ENCODE measurements around the gene PLEKHA5. TPM values are rescaled to one million over a fixed set of nuclear protein-coding genes. Genes with fewer than 3 reads are reported as not detected.
"Not testable (repeated sequence)": the region's sequence is repeated elsewhere in the genome, so short reads cannot be mapped to it uniquely, and the experiment has no call there.

Gene PLEKHA5
- polyA plus RNA-seq, 1 donor = 14.7 TPM

GRCh38 chr12:19229021-19229420, 99.5 kb downstream of the PLEKHA5 start:
- not testable (repeated sequence) for DNase-seq (ENCODE audit: low read depth)

- no peak for DNase-seq (ENCODE audit: low read depth)
Measured at GRCh38 chr12:19230299-19230866, 100.8 kb downstream of the PLEKHA5 start.

GRCh38 chr12:19230896-19231295, 101.4 kb downstream of the PLEKHA5 start:
- no peak for DNase-seq (ENCODE audit: low read depth)

- DNase-seq (ENCODE audit: low read depth) = no peak
Measured at GRCh38 chr12:19234171-19234704, 104.7 kb downstream of the PLEKHA5 start.

GRCh38 chr12:19234981-19235871, 105.7 kb downstream of the PLEKHA5 start:
- no peak for DNase-seq (ENCODE audit: low read depth)

GRCh38 chr12:19236656-19237055, 107.1 kb downstream of the PLEKHA5 start:
- no peak for DNase-seq (ENCODE audit: low read depth)

- no peak for DNase-seq (ENCODE audit: low read depth)
Measured at GRCh38 chr12:19238540-19238939, 109.0 kb downstream of the PLEKHA5 start.

GRCh38 chr12:19239102-19239501, 109.6 kb downstream of the PLEKHA5 start:
- DNase-seq (ENCODE audit: low read depth) = no peak

GRCh38 chr12:19239616-19240234, 110.2 kb downstream of the PLEKHA5 start:
- DNase-seq (ENCODE audit: low read depth) = no peak

GRCh38 chr12:19242581-19242980, 113.0 kb downstream of the PLEKHA5 start:
- no peak for DNase-seq (ENCODE audit: low read depth)

GRCh38 chr12:19243551-19243950, 114.0 kb downstream of the PLEKHA5 start:
- no peak for DNase-seq (ENCODE audit: low read depth)

GRCh38 chr12:19244312-19244711, 114.8 kb downstream of the PLEKHA5 start:
- no peak for DNase-seq (ENCODE audit: low read depth)

GRCh38 chr12:19245106-19245505, 115.6 kb downstream of the PLEKHA5 start:
- no peak for DNase-seq (ENCODE audit: low read depth)

- no peak for DNase-seq (ENCODE audit: low read depth)
Measured at GRCh38 chr12:19245666-19246065, 116.1 kb downstream of the PLEKHA5 start.

GRCh38 chr12:19246933-19247332, 117.4 kb downstream of the PLEKHA5 start:
- no peak for DNase-seq (ENCODE audit: low read depth)

GRCh38 chr12:19248929-19249602, 119.5 kb downstream of the PLEKHA5 start:
- DNase-seq (ENCODE audit: low read depth) = no peak

- DNase-seq (ENCODE audit: low read depth) = no peak
Measured at GRCh38 chr12:19251481-19252132, 122.1 kb downstream of the PLEKHA5 start.

GRCh38 chr12:19260135-19260534, 130.6 kb downstream of the PLEKHA5 start:
- no peak for DNase-seq (ENCODE audit: low read depth)

- DNase-seq (ENCODE audit: low read depth) = no peak
Measured at GRCh38 chr12:19261773-19262172, 132.2 kb downstream of the PLEKHA5 start.

- DNase-seq (ENCODE audit: low read depth) = no peak
Measured at GRCh38 chr12:19263672-19264071, 134.1 kb downstream of the PLEKHA5 start.
